ENCODE measurements around the gene GRID1.

The GRID1 gene

GRCh38 chr10:86368987-86369386, 2.4 kb upstream of the GRID1 start:
- no peak for DNase-seq (ENCODE audit: low read depth)

GRCh38 chr10:86368046-86368445, 1.5 kb upstream of the GRID1 start:
- no peak for DNase-seq (ENCODE audit: low read depth)

- DNase-seq (ENCODE audit: low read depth) = no peak
These were observed 757 bp upstream of the GRID1 start for GRCh38 chr10:86367152-86367951.

- DNase-seq (ENCODE audit: low read depth) = no peak
These were observed 232 bp upstream of the GRID1 start for GRCh38 chr10:86366902-86367151.

GRCh38 chr10:86365346-86366032, 1.1 kb downstream of the GRID1 start:
- no peak for DNase-seq (ENCODE audit: low read depth)

GRCh38 chr10:86364491-86365345, 1.9 kb downstream of the GRID1 start:
- DNase-seq (ENCODE audit: low read depth) = no peak

GRCh38 chr10:86363833-86364490, 2.6 kb downstream of the GRID1 start:
- DNase-seq (ENCODE audit: low read depth) = no peak

- DNase-seq (ENCODE audit: low read depth) = no peak
These were observed 3.3 kb downstream of the GRID1 start for GRCh38 chr10:86363184-86363832.

GRCh38 chr10:86362586-86363183, 3.9 kb downstream of the GRID1 start:
- no peak for DNase-seq (ENCODE audit: low read depth)

- DNase-seq (ENCODE audit: low read depth) = no peak
These were observed 4.5 kb downstream of the GRID1 start for GRCh38 chr10:86362129-86362527.

GRCh38 chr10:86361156-86362128, 5.2 kb downstream of the GRID1 start:
- DNase-seq (ENCODE audit: low read depth) = no peak

- no peak for DNase-seq (ENCODE audit: low read depth)
These were observed 5.9 kb downstream of the GRID1 start for GRCh38 chr10:86360657-86361056.

- no peak for DNase-seq (ENCODE audit: low read depth)
These were observed 6.6 kb downstream of the GRID1 start for GRCh38 chr10:86359954-86360353.

GRCh38 chr10:86359111-86359510, 7.5 kb downstream of the GRID1 start:
- no peak for DNase-seq (ENCODE audit: low read depth)

- DNase-seq (ENCODE audit: low read depth) = no peak
These were observed 8.9 kb downstream of the GRID1 start for GRCh38 chr10:86357676-86358075.

- no peak for DNase-seq (ENCODE audit: low read depth)
These were observed 9.6 kb downstream of the GRID1 start for GRCh38 chr10:86357041-86357440.

- DNase-seq (ENCODE audit: low read depth) = no peak
These were observed 10.3 kb downstream of the GRID1 start for GRCh38 chr10:86356296-86356695.

GRCh38 chr10:86355571-86356038, 11.0 kb downstream of the GRID1 start:
- no peak for DNase-seq (ENCODE audit: low read depth)

- no peak for DNase-seq (ENCODE audit: low read depth)
These were observed 11.6 kb downstream of the GRID1 start for GRCh38 chr10:86354761-86355540.
